Stimulated activated CD4-positive, alpha-beta T cell treated with anti-CD3 and anti-CD28 coated beads, Interleukin-1b, Interleukin-23, amount 100 ng/mL, for 48 hours (primary cell): Measurements from ENCODE around the gene VMP1.
"Not testable (repeated sequence)": the region's sequence is repeated elsewhere in the genome, so short reads cannot be mapped to it uniquely, and the experiment has no call there.

Experiments used
- DNase-seq: peaks from one replicate; pipeline ENCODE4 v3.0.0-alpha.2; 2020

The VMP1 gene

DNA sequence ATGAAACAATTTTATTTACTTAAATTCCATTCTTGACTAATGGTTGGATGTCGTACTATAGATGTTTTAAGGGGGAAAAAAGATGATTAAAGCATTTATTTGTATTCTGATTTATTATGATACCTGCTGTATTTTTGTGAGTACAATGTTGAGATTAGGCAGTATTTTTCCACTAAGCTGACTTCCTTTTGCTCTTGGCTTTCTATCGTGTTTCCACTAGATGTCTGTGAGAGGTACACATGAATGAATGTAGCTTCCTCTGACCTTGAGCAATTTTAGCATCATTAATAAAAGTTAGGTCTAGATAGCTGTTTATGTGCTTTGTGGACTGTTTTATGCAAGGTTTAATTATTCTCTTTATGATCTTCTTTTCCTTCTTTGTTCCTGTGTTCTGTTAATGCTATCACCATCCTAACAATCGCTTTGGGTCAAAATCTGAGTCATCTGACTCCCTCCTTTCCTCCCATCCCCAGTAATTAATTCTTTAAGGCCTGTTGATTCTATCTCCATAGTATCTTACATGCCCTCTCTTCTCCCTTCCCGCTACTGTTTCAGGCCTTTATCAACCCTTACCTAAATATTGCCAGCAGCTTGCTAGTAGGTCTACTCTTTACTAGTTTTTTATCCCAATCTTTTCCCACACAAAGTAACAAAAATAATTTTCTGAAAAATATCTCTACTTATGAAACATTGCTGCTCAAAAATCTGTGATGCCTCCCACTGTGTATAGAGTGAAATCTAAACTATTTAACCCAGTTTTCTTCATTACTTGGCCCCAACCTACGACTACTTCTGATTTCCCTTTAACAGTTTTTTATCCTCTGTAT lies 76.0 kb downstream of the VMP1 start:
- DNase-seq, result no peak

DNA sequence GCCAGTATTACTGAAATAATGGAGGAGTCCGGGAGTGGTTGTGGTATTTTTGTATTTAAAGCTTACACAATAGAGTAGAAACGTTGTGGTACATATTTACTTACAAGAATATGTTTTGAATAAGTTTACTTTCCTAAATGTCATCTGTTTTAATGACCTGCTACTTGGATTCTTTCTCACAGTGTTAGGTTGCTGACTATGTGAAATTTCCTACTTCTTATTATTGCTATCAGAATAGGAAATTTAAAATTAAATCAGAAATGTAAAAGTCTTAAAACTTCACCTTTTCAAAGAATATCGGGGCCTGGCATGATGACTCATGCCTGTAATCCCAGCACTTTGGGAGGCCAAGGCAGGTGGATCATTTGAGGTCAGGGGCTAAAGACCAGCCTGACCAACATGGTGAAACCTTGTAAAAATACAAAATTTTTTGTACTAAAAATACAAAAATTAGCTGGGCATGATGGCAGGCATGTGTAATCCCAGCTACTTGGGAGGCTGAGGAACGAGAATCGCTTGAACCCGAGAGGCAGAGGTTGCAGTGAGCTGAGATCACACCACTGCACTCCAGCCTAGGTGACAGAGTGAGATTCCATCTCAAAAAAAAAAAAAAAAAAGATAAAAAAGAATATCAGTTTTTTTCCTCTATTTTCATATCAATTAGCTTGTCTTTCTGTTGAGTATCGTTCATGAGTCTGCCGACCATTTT lies 77.8 kb downstream of the VMP1 start:
- DNase-seq, result peak; percentile 44

GRCh38 chr17:59786213-59786535 lies 78.7 kb downstream of the VMP1 start:
- DNase-seq, result no peak

- peak; percentile 88 for DNase-seq
These were observed 79.3 kb downstream of the VMP1 start for GRCh38 chr17:59786536-59787319.

DNA sequence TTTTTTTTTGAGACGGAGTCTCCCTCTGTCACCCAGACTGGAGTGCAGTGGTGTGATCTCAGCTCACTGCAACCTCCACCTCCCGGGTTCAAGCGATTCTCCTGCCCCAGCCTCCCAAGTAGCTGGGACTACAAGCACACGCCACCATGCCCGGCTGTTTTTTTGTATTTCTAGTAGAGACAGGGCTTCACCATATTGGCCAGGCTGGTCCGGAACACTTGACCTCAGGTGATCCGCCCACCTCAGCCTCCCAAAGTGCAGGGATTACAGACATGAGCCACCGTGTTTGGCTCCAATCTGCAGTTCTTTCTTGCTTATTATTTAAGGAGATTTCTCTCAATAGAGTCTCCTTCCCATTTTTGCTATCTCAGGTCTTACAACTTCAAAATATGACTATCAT lies 82.4 kb downstream of the VMP1 start:
- DNase-seq, result not testable (repeated sequence)

- not testable (repeated sequence) for DNase-seq
These were observed 83.0 kb downstream of the VMP1 start for GRCh38 chr17:59790418-59790817.

DNA sequence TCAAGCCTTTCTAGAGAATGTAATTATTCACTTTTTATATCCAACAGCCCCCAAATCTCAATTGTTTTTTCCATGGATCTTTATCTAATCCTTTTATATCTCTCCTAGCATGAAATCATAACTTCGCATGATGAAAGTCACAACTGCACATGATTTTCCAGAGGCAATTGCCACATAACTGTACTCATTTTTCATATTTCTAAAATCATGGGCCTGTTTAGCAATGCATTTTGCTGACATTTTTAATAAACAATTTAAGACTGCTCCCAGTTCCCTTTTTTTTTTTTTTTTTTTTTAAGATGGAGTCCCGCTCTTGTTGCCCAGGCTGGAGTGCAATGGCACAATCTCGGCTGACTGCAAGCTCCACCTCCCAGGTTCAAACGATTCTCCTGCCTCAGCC lies 83.5 kb downstream of the VMP1 start:
- no peak for DNase-seq

- DNase-seq, result no peak
These were observed 84.4 kb downstream of the VMP1 start for GRCh38 chr17:59791603-59792457.

- DNase-seq, result not testable (repeated sequence)
These were observed 85.0 kb downstream of the VMP1 start for GRCh38 chr17:59792458-59792823.

GRCh38 chr17:59793205-59793604 lies 85.8 kb downstream of the VMP1 start:
- no peak for DNase-seq

DNA sequence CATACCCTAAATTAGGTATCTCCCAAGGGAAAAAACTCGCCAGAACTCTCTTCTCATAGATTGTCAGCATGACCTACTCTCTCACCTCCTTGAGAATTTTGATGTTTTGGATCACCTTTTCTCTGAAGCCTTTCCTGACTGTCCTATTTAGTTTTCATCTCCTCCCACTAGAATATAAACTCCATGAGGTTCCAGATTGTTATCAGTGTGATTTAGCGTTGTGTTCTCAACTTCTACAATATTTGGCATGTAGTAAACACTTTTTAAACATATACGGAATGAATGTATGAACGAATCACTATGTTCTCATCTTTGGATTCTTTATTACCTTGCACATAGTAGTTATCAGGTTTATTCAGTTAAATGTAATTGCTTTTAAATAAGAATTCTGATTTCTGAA lies 88.7 kb downstream of the VMP1 start:
- DNase-seq, result no peak

DNA sequence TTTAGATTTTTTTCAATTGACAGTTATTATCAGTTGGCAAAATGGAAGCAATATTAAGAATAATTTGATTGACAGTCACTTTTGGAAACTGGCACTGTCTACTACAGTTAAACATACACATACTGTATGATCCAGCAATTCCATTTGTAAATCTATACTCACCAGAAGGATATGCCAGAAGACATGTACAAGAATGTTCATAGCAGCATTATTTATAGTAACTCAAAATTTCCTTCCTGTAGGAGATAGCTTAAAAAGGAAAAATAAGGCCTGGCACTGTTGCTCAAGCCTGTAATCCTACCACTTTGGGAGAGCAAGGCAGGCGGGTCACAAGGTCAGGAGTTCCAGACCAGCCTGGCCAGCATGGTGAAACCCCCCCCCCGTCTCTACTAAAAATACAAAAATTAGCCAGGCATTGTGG lies 89.3 kb downstream of the VMP1 start:
- no peak for DNase-seq

DNA sequence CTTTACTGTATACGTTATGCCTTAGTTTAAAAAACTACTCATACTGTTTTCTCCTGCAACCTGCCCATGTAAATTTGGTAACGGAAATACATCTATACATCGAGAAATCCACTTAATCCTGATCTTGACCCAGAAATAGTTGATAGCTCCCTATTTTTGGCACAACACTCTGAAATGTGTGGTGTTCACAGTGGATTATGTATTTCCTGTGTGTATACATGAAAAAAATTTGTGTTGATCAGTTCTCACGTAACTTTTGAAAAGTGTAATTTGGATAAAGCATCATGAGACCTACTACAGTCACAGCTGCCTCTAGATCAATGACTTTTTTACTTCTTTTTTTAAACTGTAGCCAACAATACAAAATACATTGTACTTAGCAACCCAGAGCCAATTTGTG lies 90.7 kb downstream of the VMP1 start:
- no peak for DNase-seq

- no peak for DNase-seq
These were observed 93.1 kb downstream of the VMP1 start for GRCh38 chr17:59800530-59800942.

GRCh38 chr17:59802160-59802559 lies 94.7 kb downstream of the VMP1 start:
- DNase-seq, result no peak

DNA sequence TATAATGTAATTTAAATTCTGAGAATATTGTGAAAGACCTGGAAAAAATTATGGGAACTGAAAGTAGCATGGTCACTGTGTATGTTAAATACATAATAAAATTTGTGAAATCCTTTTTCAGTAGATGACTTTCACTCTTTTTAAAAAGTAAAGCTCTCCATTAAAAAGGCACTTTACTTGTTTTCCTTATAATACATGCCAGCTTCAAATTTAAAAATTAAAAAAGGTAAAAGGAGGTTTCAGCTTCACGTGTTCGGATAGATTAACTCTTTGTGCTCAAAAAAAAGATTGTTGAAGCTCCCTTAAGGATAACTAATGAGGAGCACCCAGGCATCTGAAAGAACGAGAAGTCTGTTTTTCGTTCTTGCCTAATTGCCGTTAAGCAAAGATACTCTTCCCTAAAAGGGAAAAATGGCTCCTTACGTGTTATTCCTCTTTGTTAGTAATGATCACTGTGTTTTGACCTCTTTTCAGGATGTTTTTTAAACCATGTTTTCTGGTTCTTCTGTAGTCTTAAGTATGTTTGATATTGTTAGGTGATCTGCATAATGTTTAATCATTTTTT lies 97.5 kb downstream of the VMP1 start:
- DNase-seq, result no peak

DNA sequence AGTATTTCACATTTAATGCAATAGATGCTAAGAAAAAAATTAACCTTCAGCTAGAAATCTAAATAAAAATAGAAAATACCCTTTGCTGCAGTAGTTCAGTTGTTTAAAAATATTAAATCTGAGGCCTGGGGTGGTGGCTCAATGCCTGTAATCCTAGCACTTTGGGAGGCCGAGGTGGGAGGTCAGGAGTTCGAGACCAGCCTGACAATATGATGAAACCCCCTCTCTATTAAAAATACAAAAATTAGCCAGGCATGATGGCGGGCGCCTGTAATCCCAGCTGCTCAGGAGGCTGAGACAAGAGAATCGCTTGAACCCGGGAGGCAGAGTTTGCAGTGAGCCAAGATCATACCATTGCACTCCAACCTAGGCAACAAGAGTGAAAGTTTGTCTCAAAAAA lies 98.9 kb downstream of the VMP1 start:
- DNase-seq, result not testable (repeated sequence)

DNA sequence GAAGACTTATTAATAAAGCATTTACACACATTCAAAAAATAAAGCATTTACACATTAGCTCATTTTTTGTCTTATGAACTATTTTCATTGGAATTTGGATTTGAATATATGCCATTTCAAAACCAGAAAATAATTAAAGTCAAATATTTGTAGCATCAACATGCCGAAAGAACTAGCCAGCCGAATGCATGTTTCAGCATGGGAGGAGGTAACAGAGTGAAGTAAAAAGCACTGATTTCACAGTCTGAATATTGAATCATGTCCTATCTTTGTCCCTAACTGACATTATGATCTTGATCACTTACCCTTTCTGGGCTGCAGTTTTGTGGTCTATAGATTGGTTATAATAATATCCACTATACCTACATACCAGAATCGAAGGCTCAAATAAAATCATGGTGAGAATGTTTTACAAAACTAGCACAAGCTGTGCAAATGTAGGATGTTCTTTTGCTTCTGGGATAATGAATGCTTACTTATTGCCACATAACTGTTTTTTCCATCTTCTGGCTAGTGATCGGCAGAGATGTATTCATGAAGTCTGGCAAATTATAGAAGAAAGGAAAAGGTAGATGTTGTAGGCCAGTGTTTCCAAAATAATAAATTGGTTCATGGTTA lies 100.5 kb downstream of the VMP1 start:
- no peak for DNase-seq

DNA sequence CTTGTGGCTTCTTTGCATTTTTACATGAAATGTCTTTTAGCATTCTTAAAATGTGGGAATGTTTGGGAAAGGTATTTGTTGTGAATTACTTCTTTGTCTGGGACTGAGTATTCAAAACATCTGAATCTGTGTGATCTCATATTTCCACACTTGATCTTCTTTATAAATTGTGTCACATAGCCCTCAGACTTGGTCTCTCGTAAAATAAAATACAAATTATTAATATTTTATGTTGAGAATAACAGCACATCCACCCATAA lies 103.4 kb downstream of the VMP1 start:
- no peak for DNase-seq

- DNase-seq, result no peak
These were observed 103.8 kb downstream of the VMP1 start for GRCh38 chr17:59811209-59811608.

- no peak for DNase-seq
These were observed 104.7 kb downstream of the VMP1 start for GRCh38 chr17:59812139-59812538.

GRCh38 chr17:59814276-59814675 lies 106.8 kb downstream of the VMP1 start:
- no peak for DNase-seq
